HG03066 (cell line): Measurements from ENCODE around the gene FYB1.
"Not testable (repeated sequence)": the region's sequence is repeated elsewhere in the genome, so short reads cannot be mapped to it uniquely, and the experiment has no call there.

ENCODE experiments used
- ATAC-seq: cut with Tn5 transposase; IDR thresholded peaks from one replicate; pipeline ENCODE4 v1.9.1; 2021; ENCODE audit warnings: low read depth; ENCODE audit not compliant: unreplicated experiment

The FYB1 gene

DNA sequence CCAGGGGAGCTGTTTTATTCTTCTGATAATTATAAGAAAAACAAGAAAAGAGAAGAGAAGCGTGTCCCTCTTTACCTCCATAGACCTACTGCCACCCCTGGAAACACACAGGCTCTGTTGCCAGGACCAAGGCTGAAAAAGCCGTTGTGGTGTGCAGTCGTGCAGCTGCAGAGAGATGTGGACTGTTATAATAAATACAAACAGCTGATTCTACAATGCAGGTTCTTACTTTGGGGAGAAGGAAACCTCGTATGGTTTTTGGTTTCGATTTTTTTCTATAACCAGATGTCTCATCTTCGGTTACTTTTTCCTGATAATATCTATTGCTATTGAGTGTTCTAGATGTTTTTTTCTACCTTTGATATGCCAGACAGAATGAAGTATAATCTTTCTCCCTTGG, 28.1 kb downstream of the FYB1 start:
- ATAC-seq, result no peak

DNA sequence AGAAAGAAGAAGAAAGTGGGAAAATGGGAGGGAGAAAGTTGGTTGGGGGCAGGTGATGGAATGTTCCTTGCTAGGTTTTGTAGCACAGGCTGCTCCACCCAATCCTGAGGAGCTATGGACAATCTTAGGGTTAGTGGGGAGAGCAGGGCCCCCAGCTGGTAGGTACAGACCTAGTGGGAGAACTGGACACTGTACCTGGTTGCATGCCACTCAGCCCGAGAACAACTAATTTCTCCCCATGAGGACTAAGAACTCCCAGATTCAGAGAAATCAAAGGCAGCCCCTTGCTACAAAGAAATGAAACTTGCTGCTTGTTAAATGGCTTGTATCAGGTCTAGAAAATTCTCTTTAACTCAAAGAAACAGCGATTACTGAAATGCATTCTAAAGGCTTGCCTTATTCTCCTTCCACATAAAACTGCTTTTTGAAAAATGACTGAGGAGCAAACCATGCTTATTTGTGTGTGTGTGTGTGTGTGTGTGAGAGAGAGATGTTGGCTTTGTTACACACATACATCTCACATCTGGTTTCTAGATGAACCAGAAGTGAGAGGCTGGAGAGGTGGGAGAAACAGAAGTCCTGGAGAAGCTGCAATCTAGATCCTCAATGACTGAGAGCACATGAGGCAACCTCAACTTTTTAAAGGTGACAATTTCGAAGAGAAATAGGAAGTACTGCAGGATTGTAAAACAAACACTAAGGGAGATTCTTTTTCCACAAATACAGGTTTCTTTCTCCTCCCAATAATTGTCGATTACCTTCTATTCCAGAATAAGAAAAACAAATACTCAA, 28.9 kb downstream of the FYB1 start:
- no peak for ATAC-seq

DNA sequence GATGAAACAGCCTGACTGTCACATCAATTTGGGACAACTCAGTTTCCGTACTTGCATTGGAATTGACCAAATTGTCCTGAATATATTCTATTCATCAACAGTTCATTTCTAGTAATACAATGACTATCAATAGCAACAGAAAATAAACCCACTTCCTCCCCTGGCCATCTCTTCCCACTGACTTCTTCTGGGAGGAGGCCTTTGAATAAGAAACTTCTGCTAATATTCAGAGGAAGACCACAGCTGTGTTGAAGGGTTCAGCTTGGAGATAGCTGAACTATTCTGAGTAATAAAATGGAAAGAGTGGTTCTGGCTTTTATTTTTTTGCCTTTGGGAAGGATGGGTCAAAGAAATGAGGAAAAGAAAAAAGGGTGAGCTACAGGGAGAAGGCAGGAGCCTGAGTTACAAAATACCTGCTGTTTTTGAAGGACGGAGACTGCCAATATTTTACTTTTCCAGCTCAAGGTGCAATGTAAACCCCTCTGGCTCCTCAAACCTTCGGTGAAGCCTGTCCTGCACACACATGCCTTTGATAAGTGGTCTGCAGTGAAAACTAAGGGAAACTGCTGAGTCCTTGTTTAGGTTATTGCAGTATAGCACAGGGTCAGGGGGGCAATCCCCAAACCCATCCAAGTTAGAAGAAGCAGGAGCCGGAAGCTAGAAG, 29.9 kb downstream of the FYB1 start:
- ATAC-seq, result no peak

DNA sequence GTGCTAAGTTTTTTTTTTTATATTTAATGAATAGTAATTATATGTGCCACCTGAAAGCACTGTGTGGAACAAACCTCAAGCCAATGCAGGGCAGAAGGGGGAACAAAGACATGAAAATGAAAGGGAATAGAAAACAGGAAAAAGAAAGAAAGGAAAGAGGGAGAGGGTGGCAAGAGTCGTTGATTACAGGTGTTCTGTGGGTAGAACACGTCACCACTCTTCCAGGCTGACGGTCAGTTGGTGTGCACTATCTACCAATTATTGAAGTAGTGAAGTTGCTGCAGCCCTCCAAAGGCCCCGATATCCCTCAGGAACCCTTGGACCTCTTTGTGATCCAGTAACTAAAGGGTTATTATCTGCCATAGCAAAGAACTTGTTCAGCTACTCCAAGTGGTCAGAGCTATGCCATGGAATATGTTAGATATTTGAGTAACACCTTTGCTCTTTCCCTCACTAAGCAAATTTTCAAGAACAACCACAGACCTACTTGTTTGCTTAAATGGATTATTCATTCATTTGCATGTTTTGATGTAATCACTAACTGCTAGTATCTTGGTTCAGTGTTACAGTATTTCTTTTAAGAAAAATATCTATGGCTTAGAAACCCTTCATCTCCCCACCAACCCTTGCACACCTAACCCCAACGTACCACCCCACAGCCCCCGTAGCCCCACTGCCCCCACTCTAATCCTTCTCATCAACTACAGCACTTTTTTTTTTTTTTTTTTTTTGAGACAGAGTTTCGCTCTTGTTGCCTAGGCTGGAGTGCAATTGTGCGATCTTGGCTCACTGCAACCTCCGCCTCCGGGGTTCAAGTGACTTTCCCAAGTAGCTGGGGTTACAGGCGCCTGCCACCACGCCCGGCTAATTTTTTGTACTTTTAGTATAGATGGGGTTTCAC, 31.3 kb downstream of the FYB1 start:
- ATAC-seq, result no peak

DNA sequence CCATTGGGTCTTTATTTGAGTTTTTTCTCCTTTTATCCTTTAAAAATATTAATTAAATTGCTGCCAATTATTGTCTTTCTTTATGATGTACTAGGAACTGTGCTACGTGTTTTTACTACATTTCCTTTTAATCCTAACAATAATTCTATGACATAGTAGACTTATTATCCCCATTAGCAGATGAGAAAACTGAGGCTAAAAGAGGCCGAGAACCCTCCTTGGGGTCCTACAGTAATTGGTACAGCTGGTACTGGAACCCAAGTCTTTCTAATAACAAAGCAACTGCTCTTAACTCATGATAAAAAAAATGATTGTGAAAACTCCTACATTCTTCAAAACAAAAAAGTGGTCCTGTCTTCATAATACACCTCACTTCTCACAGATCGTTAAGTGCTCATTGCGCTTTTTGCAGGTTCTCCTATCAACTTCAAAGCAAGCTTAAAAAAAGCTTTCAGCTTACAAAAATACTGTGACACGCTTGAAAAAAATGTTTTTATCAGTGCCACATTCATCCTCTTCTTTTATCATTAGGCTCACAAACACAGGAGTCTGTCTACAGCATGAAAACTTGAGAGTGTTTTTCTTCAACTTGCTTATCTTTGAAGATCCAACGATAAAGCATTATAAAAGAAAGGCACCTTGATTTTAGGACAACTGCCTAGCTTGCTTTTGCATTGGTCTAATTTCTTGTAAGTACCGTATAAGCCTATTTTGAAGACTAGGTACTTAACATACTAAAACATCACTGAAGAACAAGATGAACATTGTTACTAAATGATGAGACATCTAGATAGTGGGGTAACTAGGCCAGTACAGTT, 32.4 kb downstream of the FYB1 start:
- ATAC-seq, result no peak

DNA sequence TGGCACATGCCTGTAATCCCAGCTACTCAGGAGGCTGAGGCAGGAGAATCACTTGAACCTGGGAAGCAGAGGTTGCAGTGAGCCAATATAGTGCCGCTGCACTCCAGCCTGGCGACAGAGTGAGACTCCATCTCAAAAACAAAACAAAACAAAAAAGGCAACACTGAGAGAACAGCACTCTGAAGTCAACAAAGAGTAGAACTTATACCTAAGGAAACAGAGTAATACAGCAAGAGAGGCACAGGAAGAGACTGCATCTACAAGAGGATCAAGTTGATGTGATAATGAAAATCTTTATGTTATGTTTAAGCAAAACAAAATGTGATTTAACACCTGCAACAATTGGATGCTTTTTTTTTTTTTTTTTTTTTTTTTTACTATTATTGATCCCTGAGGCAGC, 33.1 kb downstream of the FYB1 start:
- no peak for ATAC-seq

DNA sequence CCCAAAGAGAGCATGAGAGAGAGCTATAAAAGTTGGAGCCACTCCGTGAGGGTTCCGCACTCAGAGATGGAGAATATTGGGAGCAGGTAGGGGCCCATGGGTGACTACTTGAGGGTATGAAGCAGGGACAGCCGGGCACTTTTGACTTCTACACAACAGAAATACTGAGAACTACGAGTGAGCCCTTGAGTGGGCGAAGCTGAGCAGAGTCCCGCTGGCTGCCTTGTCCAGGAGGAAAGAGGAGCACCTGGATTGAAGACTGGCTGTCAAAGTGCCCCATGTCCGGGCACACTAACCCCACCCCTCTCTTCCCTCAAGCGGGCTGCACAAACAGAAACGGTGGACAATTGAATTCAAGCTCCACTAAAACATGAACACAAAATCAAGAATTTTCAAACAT, 33.6 kb downstream of the FYB1 start:
- ATAC-seq, result no peak

DNA sequence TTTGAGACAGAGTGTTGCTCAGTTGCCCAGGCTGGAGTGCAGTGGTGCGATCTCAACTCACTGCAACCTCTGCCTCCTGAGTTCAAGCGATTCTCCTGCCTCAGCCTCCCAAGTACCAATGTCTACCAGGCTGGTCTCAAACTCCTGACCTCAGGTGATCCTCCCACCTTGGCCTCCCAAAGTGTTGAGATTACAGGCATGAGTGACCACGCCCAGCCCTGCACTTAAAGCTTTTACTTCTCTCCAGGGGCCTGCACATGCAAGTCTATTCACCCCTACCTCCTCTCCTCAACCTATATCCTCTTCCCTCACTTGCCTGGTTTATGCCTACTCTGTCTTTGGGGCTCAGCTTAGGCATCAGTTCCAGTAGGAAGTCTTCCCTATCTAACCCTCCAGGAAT, 39.8 kb downstream of the FYB1 start:
- ATAC-seq, result not testable (repeated sequence)

DNA sequence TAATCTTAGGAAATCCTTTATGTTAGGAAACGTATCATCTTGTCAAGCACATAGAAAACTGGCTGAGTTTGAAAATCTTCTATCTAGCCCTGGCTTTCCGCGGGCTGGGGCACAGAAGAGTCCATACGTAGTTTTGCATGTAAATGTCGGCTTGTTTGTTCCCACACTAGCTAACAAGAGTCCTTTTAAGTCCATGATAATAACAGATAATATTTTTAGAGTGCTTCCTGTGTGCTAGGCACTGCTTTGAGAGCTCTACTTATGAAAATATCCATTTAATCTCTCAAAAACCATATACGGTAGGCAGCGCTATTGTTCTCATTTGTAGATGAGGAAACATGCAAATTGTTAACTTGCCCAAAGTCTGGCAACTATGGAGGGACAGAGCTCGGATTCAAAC, 40.5 kb downstream of the FYB1 start:
- ATAC-seq, result no peak

DNA sequence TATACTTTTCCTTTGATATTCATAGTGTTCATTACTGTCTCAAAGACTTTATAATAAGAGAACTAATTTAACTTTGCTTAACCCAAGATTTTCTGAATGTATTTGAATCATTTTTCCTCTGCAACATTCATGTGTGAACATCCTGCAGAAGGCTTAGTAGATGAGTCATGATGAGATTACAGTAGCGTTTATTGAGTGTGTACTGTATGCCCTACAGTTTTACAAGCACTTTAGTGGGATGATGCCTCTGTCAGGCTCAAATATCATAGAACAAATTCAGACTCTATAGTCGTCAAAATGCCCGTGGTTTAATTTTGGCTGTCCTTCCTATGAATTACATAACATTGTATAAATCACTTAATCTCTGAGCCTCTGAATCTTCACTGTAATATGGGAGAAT, 41.2 kb downstream of the FYB1 start:
- no peak for ATAC-seq

DNA sequence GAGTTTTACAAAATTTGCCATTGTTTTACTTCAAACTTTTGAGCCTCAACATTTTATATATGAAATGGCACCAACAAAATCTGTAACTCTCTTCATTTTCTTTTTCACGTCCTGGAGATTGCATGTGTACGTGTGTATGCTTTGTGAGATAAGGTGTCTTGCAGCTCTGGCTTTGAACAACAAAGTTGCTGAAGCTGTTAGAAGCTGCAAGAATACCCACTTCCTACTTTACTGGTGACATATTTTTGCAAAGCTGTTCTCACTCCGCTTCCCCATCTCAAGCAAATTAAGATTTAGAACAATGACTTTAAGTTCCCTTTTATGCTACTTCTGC, 41.8 kb downstream of the FYB1 start:
- no peak for ATAC-seq

DNA sequence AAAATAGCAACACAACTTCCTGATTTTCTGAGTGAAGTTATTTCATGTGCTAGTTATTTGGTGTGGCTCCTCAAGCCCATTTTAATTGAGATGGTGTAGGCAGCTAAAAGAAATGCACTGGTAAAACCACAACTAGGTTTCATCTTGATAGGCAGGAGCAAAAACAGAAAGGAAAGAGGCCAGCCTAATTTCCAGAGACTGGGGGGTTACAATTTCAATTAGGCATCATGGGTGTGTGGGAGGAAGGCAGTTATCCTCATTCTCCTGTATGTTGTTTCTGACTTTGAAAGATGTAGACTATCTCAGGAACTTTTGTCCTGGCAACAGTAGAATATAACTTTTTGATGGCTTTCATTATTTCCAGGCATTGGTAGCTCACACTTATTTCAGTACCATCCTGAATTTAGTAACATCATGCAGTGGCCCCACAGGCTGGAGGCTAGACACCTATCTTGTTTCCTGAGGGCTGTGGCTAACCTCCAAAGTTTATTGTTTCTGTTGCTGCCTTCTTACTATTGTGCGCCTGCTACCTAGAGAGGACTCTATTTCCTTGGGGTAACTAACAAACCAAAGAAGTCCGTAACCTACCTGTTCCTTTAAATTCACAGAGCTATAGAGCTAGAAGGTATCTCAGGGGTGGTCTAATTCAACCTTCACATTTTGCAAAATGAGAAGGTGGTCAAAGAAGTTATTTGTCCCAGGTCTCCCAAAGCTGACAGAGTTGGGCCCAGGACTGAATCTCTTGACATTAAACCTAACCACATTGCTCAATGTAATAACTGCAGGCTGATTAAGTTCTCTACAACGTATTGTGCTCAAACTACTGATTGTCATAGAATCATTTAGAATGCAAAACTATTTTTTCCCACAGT, 42.4 kb downstream of the FYB1 start:
- ATAC-seq, result no peak

DNA sequence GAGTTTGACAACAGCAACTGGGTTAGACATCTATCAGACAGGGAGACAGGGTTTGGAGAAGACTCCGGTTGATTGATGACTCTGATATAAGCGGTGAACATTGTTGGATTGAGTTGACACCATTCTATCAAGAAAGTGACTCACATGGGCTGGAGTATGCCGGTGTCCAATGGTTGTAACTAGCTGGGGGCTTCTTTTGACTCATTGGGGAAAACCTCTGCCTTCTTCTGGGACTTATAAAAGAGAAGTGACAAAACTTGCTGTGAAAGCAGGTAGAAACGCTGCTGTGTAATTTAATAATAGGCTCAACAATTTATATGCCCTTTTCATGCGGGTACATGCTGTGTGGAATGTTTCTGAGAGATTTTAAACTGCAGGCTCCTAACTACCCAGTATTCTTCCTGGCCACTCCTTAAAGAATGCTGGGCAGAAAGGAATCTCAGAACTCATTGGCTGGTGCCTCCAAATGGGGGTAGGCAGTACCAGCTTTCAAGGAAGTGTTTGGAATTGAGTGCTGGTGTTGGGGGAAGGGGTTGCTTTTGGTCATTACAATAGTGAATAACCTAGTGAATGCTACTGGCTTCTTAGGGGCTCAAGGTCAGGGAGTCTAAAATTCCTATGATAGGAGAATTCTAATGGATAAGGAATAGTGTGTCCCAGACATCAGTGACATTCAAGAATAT, 43.9 kb downstream of the FYB1 start:
- no peak for ATAC-seq

DNA sequence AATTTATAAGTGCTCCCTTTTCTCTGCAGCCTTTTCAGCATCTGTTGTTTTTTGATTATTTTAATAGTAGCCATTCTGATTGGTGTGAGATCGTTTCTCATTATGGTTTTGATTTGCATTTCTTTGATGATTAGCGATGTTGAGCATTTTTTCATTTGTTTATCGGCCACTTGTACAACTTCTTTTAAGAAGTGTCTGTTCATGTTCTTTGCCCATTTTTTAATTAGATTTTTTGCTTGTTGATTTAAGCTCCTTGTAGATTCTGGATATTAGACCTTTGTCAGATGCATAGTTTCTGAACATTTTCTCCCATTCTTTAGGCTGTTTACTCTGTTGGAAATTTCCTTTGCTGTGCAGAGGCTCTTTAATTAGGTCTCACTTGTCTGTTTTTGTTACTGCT, 46.3 kb downstream of the FYB1 start:
- ATAC-seq, result no peak

DNA sequence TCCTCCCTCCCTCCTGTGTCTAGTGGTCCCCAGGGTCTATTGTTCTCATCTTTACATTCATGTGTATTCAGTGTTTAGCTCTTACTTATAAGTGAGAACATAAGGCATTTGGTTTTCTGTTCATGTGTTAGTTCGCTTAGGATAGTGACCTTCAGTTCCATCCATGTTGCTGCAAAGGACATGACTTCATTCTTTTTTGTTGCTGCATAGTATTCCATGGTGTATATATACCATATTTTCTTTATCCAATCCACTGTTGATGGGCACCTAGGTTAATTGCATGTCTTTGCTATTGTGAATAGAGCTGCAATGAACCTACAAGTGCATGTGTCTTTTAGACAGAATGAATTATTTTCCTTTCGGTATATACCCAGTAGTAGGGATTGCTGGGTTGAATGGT, 46.8 kb downstream of the FYB1 start:
- no peak for ATAC-seq

DNA sequence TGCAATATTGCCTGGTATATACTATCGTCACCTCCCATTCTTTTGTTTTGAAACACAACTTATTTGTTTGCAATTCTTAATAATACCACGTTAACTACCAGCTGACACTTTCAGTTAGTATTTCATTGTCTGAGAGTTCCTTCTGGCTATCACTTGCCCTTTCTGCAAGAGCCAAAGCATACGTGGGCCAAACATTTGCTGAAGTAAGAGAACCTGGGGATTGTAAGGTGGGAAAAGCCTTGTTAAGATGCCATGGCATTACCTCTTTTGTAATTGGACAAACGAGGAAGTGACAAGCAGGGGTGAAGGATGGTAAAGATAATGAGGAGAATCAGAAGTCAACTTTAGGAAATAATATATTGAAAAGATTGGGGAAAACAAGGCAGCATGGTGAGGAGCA, 47.7 kb downstream of the FYB1 start:
- ATAC-seq, result no peak

DNA sequence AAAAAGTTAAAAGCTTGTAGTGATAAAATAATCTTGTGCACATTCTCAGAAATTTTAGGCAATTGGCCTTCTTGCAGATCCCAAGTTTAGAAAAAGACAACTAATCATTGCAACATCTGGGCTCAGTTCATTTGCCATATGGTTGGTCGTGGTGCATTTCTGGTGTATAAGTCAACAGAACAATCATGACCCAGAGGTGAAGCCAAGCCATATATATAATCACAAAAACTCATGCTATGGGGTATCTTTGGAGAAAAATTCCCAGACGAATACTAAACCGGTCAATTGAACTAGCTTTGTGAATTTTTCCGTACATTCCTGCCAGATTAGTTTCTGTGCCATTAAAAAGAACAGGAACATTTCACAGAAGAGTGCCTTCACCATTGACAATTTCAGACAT, 50.3 kb downstream of the FYB1 start:
- no peak for ATAC-seq

DNA sequence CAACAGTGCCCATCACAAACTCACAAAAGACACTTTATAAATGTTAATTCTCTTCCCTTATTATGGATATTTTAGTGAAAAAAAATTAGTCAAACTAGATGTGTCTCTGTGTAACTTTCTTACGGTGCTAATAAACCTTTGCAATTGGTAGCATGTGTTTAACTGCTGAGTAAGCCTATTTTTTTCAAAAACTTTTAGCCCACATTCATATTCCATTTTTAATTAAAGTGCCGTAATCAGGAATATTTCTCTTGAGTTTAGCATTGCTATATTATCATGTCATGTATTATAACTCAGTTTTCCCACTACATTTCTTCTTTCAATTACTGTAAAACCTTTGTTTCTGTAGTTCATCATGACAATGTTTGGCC, 51.4 kb downstream of the FYB1 start:
- ATAC-seq, result no peak
